Body of pancreas (tissue), 4 donors: ENCODE measurements around the gene MAVS. TPM values are rescaled to one million over a fixed set of nuclear protein-coding genes. Genes with fewer than 3 reads are reported as not detected.
"Not testable (repeated sequence)": the region's sequence is repeated elsewhere in the genome, so short reads cannot be mapped to it uniquely, and the experiment has no call there.

Source experiments
- ATAC-seq: fragments of 150-250 bp; one replicate; pipeline ENCODE4 v1.9.1; 2016
- DNase-seq, 4 donors: peaks; one replicate each; pipeline ENCODE4 v3.0.0-alpha.2; 2019
- H3K27ac ChIP-seq, 4 donors: fragments of 200-600 bp; sonication (generic); 1 replicate in 3 of 4; 2 replicates in 1 of 4; pipeline versions ENCODE4 v1.5.1 to v1.6.1; 2016 to 2019; ENCODE audit warnings: mild to moderate bottlenecking in 1 of 4, mixed read lengths in 1 of 4, moderate library complexity in 1 of 4
- H3K27me3 ChIP-seq, 2 donors: fragments of 200-600 bp; sonication (generic); one replicate each; pipeline ENCODE4 v1.6.0; 2016; ENCODE audit warnings: mild to moderate bottlenecking in 1 of 2
- H3K36me3 ChIP-seq, 2 donors: fragments of 200-600 bp; sonication (generic); replicated peaks in 1 of 2; 2 replicates each; pipeline ENCODE4 v1.5.1; 2016; ENCODE audit warnings: low read depth in 2 of 2; ENCODE audit not compliant: insufficient read depth in 1 of 2
- H3K4me1 ChIP-seq: fragments of 200-600 bp; sonication (generic); one replicate; pipeline ENCODE4 v1.6.0; 2016
- H3K4me3 ChIP-seq, 2 donors: fragments of 200-600 bp; sonication (generic); 1 replicate in 1 of 2; 2 replicates in 1 of 2; pipeline ENCODE4 v1.5.1; 2016 to 2019
- H3K9me3 ChIP-seq, 3 donors: fragments of 200-600 bp; sonication (generic); 1 replicate in 2 of 3; 2 replicates in 1 of 3; pipeline ENCODE4 v1.5.1; 2016
- POLR2A ChIP-seq, 3 donors: fragments of 450-650 bp; IDR thresholded peaks; one replicate each; pipeline ENCODE4 v1.6.1; 2016; ENCODE audit warnings: antibody characterized with exemption in 3 of 3, mild to moderate bottlenecking in 2 of 3
- WGBS, 2 donors: methylation state at CpG; one replicate each; pipeline ENCODE4 v1.1.5; 2017; 5-methylcytosine and 5-hydroxymethylcytosine counted together
- intact Hi-C: fragments of 100-400 bp; cut with DNase I; formaldehyde crosslinking; loops from one replicate; pipeline ENCODE4 v1.15.1; 2023
- total RNA-seq, 2 donors: library from RNA; depleted of rRNA; stranded (reverse); fragments of >200 nt; gene quantifications; one replicate each; pipeline ENCODE4 v1.1.0, GENCODE V29; 2016
- TF ChIP-seq, protein P1 (sequence below), 7 experiments: fragments of 450-650 bp in 4 of 7; fragments of 200-600 bp in 3 of 7; sonication (generic) in 3 of 7; IDR thresholded peaks; one replicate each; pipeline ENCODE4 v1.5.1; 2016 to 2019; ENCODE audit warnings: antibody characterized with exemption in 7 of 7

The MAVS gene
- total RNA-seq, 2 donors from 2014 or later: 21.5 to 24.4 TPM

DNA sequence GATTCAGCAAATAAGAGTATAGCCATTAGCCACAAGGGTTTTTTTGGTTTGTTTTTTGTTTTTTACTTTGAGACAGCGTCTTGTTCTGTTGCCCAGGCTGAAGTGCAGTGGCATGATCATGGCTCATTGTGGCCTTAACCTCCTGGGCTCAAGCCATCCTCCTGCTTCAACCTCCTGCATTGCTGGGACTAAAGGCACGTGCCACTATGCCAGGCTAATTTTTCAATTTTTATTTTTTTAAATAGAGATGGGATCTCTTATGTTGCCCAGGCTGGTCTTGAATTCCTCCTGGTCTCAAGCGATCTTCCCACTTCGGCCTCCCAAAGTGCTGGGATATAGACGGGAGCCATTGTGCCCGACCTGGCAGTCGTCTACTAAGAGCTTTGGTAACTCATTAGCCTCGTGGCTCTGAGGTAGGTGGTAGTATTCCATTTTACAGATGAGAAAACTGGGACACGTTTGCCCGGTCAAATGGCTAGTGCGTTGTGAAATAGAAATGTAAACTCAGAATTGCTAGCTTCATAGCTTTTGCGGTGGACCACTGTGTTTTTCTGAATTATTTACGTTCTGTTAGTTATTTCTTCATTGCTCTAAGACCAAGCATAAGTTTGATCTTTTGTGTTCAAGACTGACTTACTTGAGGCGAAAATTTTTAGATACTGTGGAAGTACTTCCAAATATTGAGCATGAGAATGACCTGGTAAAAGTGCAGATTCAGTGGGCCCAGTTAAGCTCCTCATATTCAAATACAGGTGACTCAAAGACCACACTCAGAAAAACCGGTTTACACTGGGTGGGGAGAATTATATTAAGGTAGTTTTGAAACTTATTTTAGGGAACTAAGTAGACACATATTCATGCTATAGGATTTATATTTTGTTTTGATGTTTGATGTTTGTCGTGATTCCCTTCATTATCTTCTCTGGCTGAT is 44.6 kb downstream of the MAVS start:
- ATAC-seq (no peak), DNase-seq (peak in 1 of 4 donors; percentile 7)
- H3K27me3 ChIP-seq: no peaks in the 10 kb centered on the region
- H3K4me1 ChIP-seq: peaks cover 54% of the 10 kb centered on the region
- intact Hi-C loops: no loop called here
- H3K9me3 ChIP-seq: no peaks in the 10 kb centered on the region
- no peak overlapping the region for H3K4me3 ChIP-seq
- H3K36me3 ChIP-seq: no peaks in the 10 kb centered on the region
- H3K27ac ChIP-seq: no peak overlapping the region
- WGBS, 2 donors: 60 to 62% methylated on average over 16 of the region's 16 CpGs
- TF ChIP-seq, protein P1, sequence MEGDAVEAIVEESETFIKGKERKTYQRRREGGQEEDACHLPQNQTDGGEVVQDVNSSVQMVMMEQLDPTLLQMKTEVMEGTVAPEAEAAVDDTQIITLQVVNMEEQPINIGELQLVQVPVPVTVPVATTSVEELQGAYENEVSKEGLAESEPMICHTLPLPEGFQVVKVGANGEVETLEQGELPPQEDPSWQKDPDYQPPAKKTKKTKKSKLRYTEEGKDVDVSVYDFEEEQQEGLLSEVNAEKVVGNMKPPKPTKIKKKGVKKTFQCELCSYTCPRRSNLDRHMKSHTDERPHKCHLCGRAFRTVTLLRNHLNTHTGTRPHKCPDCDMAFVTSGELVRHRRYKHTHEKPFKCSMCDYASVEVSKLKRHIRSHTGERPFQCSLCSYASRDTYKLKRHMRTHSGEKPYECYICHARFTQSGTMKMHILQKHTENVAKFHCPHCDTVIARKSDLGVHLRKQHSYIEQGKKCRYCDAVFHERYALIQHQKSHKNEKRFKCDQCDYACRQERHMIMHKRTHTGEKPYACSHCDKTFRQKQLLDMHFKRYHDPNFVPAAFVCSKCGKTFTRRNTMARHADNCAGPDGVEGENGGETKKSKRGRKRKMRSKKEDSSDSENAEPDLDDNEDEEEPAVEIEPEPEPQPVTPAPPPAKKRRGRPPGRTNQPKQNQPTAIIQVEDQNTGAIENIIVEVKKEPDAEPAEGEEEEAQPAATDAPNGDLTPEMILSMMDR (IDR thresholded peaks at IDR 0.05): no peak
- no peak for TF ChIP-seq POLR2A (IDR thresholded peaks at IDR 0.05)

DNA sequence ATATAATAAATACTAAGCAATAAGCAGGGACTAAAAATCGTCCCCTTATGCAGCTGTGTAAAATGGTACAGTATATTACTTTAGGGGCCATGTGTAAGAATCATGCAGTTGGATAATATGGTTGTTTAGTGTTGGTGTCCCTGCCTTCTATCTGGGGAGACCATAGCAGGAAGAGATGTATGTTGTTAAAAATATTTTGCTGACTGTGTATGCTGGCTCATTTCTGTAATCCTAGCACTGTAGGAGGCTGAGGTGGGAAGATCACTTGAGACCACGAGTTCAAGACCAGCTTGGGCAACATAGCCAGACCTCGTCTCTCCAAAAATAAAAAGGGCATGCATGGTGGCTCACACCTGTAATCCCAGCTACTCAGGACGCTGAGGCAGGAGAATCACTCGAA is 48.2 kb downstream of the MAVS start:
- TF ChIP-seq, protein P1 (IDR thresholded peaks at IDR 0.05): no peak
- TF ChIP-seq POLR2A (IDR thresholded peaks at IDR 0.05): no peak
- Histone ChIP-seq H3K36me3 (no peaks in the 10 kb centered on the region), H3K9me3 (no peaks in the 10 kb centered on the region), H3K27me3 (no peaks in the 10 kb centered on the region), H3K27ac (peak overlapping the region in 1 of 4 donors; percentile 15), H3K4me1 (peaks cover 67% of the 10 kb centered on the region), H3K4me3 (no peak overlapping the region)
- WGBS, 2 donors: 76 to 85% methylated on average over 5 of the region's 5 CpGs
- intact Hi-C loops: no loop called here
- ATAC-seq (no peak), DNase-seq (no peak)

DNA sequence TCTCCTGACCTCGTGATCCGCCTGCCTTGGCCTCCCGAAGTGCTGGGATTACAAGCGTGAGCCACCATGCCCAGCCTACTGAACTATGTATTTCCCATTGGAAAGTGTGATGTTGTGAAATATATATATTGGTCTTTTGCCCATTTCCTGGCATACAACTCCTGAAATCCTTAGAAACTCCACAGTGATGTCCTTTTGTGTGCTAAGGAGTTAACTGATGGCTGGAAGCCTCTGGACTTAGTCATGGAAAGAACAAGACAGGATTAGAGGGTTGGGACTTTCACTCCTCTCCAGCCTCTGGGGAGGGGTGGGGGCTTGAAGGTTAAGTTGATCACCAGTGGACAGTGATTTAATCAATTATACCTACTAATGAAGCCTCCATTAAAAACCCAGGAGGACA is 49.7 kb downstream of the MAVS start:
- intact Hi-C loops: no loop called here
- H3K4me1 ChIP-seq: peaks cover 67% of the 10 kb centered on the region
- 74 to 95% methylated on average over 4 of the region's 4 CpGs for WGBS, 2 donors

DNA sequence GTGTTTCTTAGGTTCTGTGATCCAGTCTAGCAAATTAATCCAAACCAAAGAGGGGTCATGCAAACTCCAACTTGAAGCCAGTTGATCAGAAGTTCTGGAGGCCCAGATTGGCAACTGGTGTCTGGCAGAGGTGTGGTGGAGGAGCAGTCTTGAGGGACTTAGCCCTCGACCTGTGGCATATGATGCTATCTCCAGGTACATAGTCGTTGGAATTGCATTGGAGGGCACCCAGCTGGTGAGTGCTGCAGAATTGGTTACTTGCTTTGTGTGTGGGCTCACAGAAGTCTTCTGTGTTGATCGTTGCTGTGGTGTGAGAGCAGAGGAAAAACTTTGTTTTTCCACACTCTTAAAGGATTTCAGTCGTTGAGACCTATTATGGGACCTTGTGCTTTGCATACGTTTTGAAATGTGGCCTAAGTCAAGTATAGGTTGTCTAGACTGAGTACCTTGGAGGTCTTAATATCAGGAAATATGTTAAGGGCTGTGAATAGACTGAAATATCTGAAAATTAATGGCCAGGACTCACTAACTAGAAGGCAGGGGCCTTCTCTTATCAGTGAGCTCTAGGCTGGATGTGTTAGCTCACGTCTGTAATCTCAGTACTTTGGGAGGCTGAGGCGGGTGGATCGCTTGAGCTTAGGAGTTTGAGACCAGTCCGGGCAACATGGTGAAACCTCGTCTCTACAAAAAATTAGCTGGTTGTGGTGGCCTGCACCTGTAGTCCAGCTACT is 50.4 kb downstream of the MAVS start:
- Histone ChIP-seq H3K9me3 (no peaks in the 10 kb centered on the region), H3K27ac (no peak overlapping the region), H3K4me1 (peaks cover 60% of the 10 kb centered on the region), H3K27me3 (no peaks in the 10 kb centered on the region), H3K36me3 (no peaks in the 10 kb centered on the region), H3K4me3 (no peak overlapping the region)
- intact Hi-C loops: no loop called here
- 65 to 74% methylated on average over 9 to 10 of the region's 10 CpGs for WGBS, 2 donors
- TF ChIP-seq POLR2A (IDR thresholded peaks at IDR 0.05): no peak
- TF ChIP-seq, protein P1 (IDR thresholded peaks at IDR 0.05): no peak
- DNase-seq (no peak), ATAC-seq (no peak)

More for the DNA sequence above, 49.7 kb downstream of the MAVS start:
- H3K9me3 ChIP-seq: no peaks in the 10 kb centered on the region
- TF ChIP-seq POLR2A (IDR thresholded peaks at IDR 0.05): no peak
- TF ChIP-seq, protein P1 (IDR thresholded peaks at IDR 0.05): no peak
- DNase-seq (no peak), ATAC-seq (no peak)
- H3K27me3 ChIP-seq: no peaks in the 10 kb centered on the region
- H3K36me3 ChIP-seq: no peaks in the 10 kb centered on the region
- H3K4me3 ChIP-seq: no peak overlapping the region
- no peak overlapping the region for H3K27ac ChIP-seq

DNA sequence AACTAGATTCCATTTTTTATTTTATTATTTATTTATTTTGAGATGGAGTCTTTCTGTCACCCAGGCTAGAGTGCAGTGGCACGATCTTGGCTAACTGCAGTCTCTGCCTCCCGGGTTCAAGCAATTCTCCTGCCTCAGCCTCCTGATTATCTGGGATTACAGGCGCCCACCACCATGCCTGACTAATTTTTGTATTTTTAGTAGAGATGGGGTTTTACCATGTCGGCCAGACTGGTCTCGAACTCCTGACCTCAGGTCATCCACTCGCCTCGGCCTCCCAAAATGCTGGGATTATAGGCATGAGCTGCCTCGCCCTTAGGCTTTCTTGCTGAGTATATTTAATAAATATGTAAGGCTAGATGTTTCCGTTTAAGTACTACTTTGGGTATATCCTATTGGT is 51.5 kb downstream of the MAVS start:
- H3K27me3 ChIP-seq, H3K4me3 ChIP-seq, ATAC-seq, intact Hi-C loops, H3K36me3 ChIP-seq, H3K27ac ChIP-seq, DNase-seq, H3K9me3 ChIP-seq: not testable (repeated sequence)
- WGBS, 2 donors: 86 to 92% methylated on average over 9 of the region's 9 CpGs
- H3K4me1 ChIP-seq: peaks cover 52% of the 10 kb centered on the region
